A549 (cell line): ENCODE measurements around the gene SREBF1. TPM values are rescaled to one million over a fixed set of nuclear protein-coding genes. Genes with fewer than 3 reads are reported as not detected.

Source experiments
- ATAC-seq, 2 experiments: fragments of 200-7000 bp in 1 of 2; fragments of >200 bp in 1 of 2; cut with Nextera tagmentation in 1 of 2; cut with Tn5 transposase in 1 of 2; 3 replicates each; pipeline versions ENCODE4 v1.8.0 to v1.9.1; 2018 to 2020; ENCODE audit warnings: mild to moderate bottlenecking in 1 of 2, moderate library complexity in 1 of 2
- CTCF ChIA-PET: fragments of 300-600 bp; sonication (Branson Sonifier 250); formaldehyde crosslinking; extraction: SDS; loops from one replicate; lab custom pipeline; 2021; ENCODE audit warnings: antibody characterized with exemption, inconsistent platforms; lab: Yijun Ruan, JAX
- POLR2A ChIA-PET: fragments of 350-600 bp; formaldehyde crosslinking; extraction: SDS; loops from one replicate; lab custom pipeline; 2021; ENCODE audit warnings: antibody characterized with exemption, inconsistent platforms; lab: Yijun Ruan, JAX
- DNase-seq, 2 experiments: peaks; one replicate each; pipeline versions ENCODE4 v3.0.0 to v3.0.0-alpha.2; 2011 to 2016; ENCODE audit warnings: low read depth in 1 of 2, low spot score in 1 of 2
- FAIRE-seq: peaks from 2 replicates; lab custom pipeline; 2011; peaks lifted over from hg19 to GRCh38; lab: Jason Lieb, UNC
- H3K27ac ChIP-seq, 2 experiments: fragments of >200 bp; sonication (Bioruptor Twin); formaldehyde crosslinking; 3 replicates each; pipeline ENCODE4 v1.5.1; 2016 to 2017
- H3K4me1 ChIP-seq: fragments of >200 bp; sonication (Bioruptor Twin); formaldehyde crosslinking; 3 replicates; pipeline ENCODE4 v1.6.1; 2016
- H3K4me2 ChIP-seq: fragments of >200 bp; sonication (Bioruptor Twin); formaldehyde crosslinking; 3 replicates; pipeline ENCODE4 v1.6.1; 2016
- H3K4me3 ChIP-seq: fragments of >200 bp; sonication (Bioruptor Twin); formaldehyde crosslinking; 3 replicates; pipeline ENCODE4 v1.5.1; 2016
- H3K9me3 ChIP-seq: fragments of >200 bp; sonication (Bioruptor Twin); formaldehyde crosslinking; 3 replicates; pipeline ENCODE4 v1.6.1; 2016
- BHLHE40 ChIP-seq: IDR thresholded peaks from 2 replicates; pipeline ENCODE4 v1.6.1; 2012; ENCODE audit warnings: low read depth, low read length, inconsistent platforms
- CBX8 ChIP-seq: fragments of 200-600 bp; sonication (generic); IDR thresholded peaks from 2 replicates; pipeline ENCODE4 v1.6.1; 2016
- CEBPB ChIP-seq, 2 experiments: fragments of >200 bp in 1 of 2; sonication (Bioruptor Twin) in 1 of 2; formaldehyde crosslinking in 1 of 2; IDR thresholded peaks; 2 replicates each; pipeline ENCODE4 v1.6.1; 2012 to 2016
- CHD2 ChIP-seq: fragments of 150-350 bp; IDR thresholded peaks from 2 replicates; pipeline ENCODE4 v1.6.1; 2014; ENCODE audit warnings: low read length; ENCODE audit not compliant: partially characterized antibody
- CTCF ChIP-seq: fragments of >200 bp; sonication (Bioruptor Twin); formaldehyde crosslinking; IDR thresholded peaks from 3 replicates; pipeline ENCODE4 v1.5.1; 2016
- FOSL2 ChIP-seq, 2 experiments: fragments of 450-650 bp in 1 of 2; fragments of >200 bp in 1 of 2; sonication (Bioruptor Twin) in 1 of 2; formaldehyde crosslinking; IDR thresholded peaks; 2 replicates each; pipeline versions ENCODE4 v1.5.0 to v1.6.1; 2016 to 2020; ENCODE audit warnings: mild to moderate bottlenecking in 1 of 2, moderate library complexity in 1 of 2
- GATA3 ChIP-seq: IDR thresholded peaks from 2 replicates; pipeline ENCODE4 v1.6.1; 2012; ENCODE audit warnings: borderline replicate concordance
- HOXB13 ChIP-seq: fragments of 250-450 bp; sonication (Bioruptor Pico); IDR thresholded peaks from 2 replicates; pipeline ENCODE4 v1.5.0; 2020; ENCODE audit warnings: low read depth, mild to moderate bottlenecking, moderate library complexity
- JUNB ChIP-seq: fragments of >200 bp; sonication (Bioruptor Twin); formaldehyde crosslinking; IDR thresholded peaks from 2 replicates; pipeline ENCODE4 v1.6.1; 2016
- KDM1A ChIP-seq: fragments of 200-600 bp; sonication (generic); IDR thresholded peaks from 2 replicates; pipeline ENCODE4 v1.6.1; 2016; ENCODE audit warnings: low read depth, mild to moderate bottlenecking
- NFE2L2 ChIP-seq: fragments of 150-350 bp; conservative IDR thresholded peaks from 2 replicates; pipeline ENCODE4 v1.6.1; 2014; ENCODE audit warnings: low read length
- PHF8 ChIP-seq: fragments of 200-600 bp; sonication (generic); IDR thresholded peaks from 2 replicates; pipeline ENCODE4 v1.6.1; 2016; ENCODE audit warnings: low read depth, mild to moderate bottlenecking, antibody characterized with exemption, moderate library complexity, borderline replicate concordance
- POLR2A ChIP-seq: IDR thresholded peaks from 2 replicates; pipeline ENCODE4 v1.6.1; 2012; ENCODE audit warnings: mild to moderate bottlenecking, low read length
- POLR2AphosphoS2 ChIP-seq: conservative IDR thresholded peaks from 2 replicates; pipeline ENCODE4 v1.6.1; 2012; ENCODE audit warnings: low read length, improper control_type of control experiment, inconsistent platforms
- REST ChIP-seq: fragments of 200-600 bp; sonication (generic); IDR thresholded peaks from 2 replicates; pipeline ENCODE4 v1.6.1; 2016; ENCODE audit warnings: antibody characterized with exemption, mild to moderate bottlenecking, moderate library complexity
- SREBF2 ChIP-seq: fragments of 450-650 bp; IDR thresholded peaks from 2 replicates; pipeline ENCODE4 v1.6.1; 2014; ENCODE audit warnings: mild to moderate bottlenecking, moderate library complexity
- USF2 ChIP-seq: fragments of 450-650 bp; IDR thresholded peaks from 2 replicates; pipeline ENCODE4 v1.6.1; 2014; ENCODE audit warnings: antibody characterized with exemption
- ZFP36 ChIP-seq: fragments of 450-650 bp; IDR thresholded peaks from 2 replicates; pipeline ENCODE4 v1.6.1; 2014; ENCODE audit warnings: borderline replicate concordance; ENCODE audit not compliant: partially characterized antibody
- ZSCAN20 ChIP-seq: fragments of 250-450 bp; sonication (Bioruptor Pico); IDR thresholded peaks from 2 replicates; pipeline ENCODE4 v1.8.0; 2022; ENCODE audit warnings: mild to moderate bottlenecking, moderate library complexity
- WGBS: methylation state at CpG from one replicate; pipeline ENCODE4 v1.1.6; 2017; ENCODE audit errors: missing lambda C conversion rate; 5-methylcytosine and 5-hydroxymethylcytosine counted together
- polyA plus RNA-seq, 4 experiments: library from polyadenylated mRNA; depleted of rRNA in 3 of 4; stranded (reverse); fragments of >200 nt; fragmentation: RNase III in 1 of 4; extraction: RNeasy Plus Mini Kit Qiagen cat#74134 plus additional on column Dnase treatment in 1 of 4; gene quantifications; 2 replicates in 3 of 4; 3 replicates in 1 of 4; pipeline ENCODE4 v1.2.3, GENCODE V29; 2011 to 2017
- TF ChIP-seq, protein P1 (sequence below): IDR thresholded peaks from 2 replicates; pipeline ENCODE4 v1.6.1; 2012
- TF ChIP-seq, protein P2 (sequence below): fragments of 150-350 bp; IDR thresholded peaks from 2 replicates; pipeline ENCODE4 v1.6.1; 2014; ENCODE audit warnings: low read depth, mild to moderate bottlenecking, low read length

Gene SREBF1
- polyA plus RNA-seq, 2 of the 4 experiments (the other 2 are of a cell fraction): 47.4 to 159 TPM

DNA sequence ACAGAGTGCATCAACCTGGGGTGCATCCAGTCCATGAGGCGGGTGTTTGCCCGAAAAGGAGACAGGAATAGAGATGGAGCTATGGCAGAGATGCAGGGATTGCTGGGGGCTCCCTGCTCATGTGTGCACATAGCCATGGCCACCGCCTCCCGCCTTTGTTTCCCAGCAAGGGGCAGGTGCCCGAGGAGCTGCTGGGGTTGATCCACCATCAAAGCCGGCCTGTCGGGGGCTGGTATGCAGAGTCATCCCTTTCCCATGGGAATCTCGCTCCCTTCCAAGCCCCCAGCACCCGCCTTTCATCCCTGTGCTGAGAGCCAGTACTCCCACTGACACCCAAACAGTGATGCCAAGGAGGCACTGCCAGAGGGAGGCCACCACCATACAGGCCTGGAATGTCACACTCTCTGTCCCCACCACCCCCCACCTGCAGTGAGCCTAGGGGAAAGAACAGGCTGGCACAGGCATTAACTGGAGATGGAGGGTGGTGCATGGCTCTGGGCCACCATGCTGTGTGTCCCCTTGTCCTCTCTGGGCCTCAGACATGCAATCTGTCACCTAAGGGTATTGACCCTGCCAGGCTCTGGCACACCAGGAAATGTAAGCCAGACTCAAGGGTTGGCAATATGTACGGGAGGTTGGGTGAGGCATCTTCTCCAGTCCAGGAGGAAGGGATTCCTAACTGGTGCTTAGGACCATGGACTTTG, 65.1 kb downstream of the SREBF1 start:
- Histone ChIP-seq H3K4me2 (no peak overlapping the region), H3K27ac (0 out of 6 replicates have a peak overlapping the region, but pooled peaks of 1 of the 2 experiments have one; percentile 9), H3K9me3 (no peaks in the 10 kb centered on the region), H3K4me1 (peaks cover 41% of the 10 kb centered on the region), H3K4me3 (no peak overlapping the region)
- POLR2A ChIA-PET: no interaction called here
- CTCF ChIA-PET: interaction anchor here (0.6 to 10.0 kb wide), 8 partner anchors 9 to 93 kb away, joined by 3 to 55 read pairs (median 4); partner anchors contain the start of gene RAI1
- ATAC-seq (no peak), DNase-seq (no peak), FAIRE-seq (no peak)
- 92% methylated on average over 10 of the region's 10 CpGs for WGBS
- TF ChIP-seq ZFP36: peak; percentile 18
- TF ChIP-seq REST: no peak

GRCh38 chr17:17770632-17771044, 66.1 kb downstream of the SREBF1 start:
- Histone ChIP-seq H3K4me3 (no peak overlapping the region), H3K4me1 (peaks cover 47% of the 10 kb centered on the region), H3K9me3 (no peaks in the 10 kb centered on the region), H3K4me2 (no peak overlapping the region), H3K27ac (no peak overlapping the region)
- WGBS: 93% methylated on average over 13 of the region's 13 CpGs
- DNase-seq (no peak), ATAC-seq (no peak), FAIRE-seq (no peak)
- TF ChIP-seq POLR2AphosphoS2: no peak
- TF ChIP-seq FOSL2 (IDR thresholded peaks at IDR 0.05): no peak
- no peak for TF ChIP-seq FOSL2 (CRISPR knock-in tag; IDR thresholded peaks at IDR 0.05)
- TF ChIP-seq BHLHE40: no peak
- TF ChIP-seq HOXB13: no peak
- no peak for TF ChIP-seq GATA3
- TF ChIP-seq NFE2L2: no peak
- TF ChIP-seq, protein P1, sequence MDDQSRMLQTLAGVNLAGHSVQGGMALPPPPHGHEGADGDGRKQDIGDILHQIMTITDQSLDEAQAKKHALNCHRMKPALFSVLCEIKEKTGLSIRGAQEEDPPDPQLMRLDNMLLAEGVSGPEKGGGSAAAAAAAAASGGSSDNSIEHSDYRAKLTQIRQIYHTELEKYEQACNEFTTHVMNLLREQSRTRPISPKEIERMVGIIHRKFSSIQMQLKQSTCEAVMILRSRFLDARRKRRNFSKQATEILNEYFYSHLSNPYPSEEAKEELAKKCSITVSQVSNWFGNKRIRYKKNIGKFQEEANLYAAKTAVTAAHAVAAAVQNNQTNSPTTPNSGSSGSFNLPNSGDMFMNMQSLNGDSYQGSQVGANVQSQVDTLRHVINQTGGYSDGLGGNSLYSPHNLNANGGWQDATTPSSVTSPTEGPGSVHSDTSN: no peak
- TF ChIP-seq JUNB: no peak
- no peak for TF ChIP-seq USF2
- no peak for TF ChIP-seq CHD2
- ChIA-PET CTCF (interaction anchor here (0.8 to 10.0 kb wide), 4 partner anchors 14 to 92 kb away, joined by 3 to 55 read pairs (median 4); partner anchors contain the start of gene RAI1), POLR2A (no interaction called here)

- ATAC-seq: no peak
- 88% methylated on average over 24 of the region's 25 CpGs for WGBS
- TF ChIP-seq, protein P2, sequence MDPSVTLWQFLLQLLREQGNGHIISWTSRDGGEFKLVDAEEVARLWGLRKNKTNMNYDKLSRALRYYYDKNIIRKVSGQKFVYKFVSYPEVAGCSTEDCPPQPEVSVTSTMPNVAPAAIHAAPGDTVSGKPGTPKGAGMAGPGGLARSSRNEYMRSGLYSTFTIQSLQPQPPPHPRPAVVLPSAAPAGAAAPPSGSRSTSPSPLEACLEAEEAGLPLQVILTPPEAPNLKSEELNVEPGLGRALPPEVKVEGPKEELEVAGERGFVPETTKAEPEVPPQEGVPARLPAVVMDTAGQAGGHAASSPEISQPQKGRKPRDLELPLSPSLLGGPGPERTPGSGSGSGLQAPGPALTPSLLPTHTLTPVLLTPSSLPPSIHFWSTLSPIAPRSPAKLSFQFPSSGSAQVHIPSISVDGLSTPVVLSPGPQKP: no peak
- TF ChIP-seq PHF8 (no peak), ZSCAN20 (no peak), KDM1A (no peak), CEBPB (IDR thresholded peaks at IDR 0.05) (no peak), CBX8 (no peak), CTCF (no peak), POLR2A (no peak), SREBF2 (no peak)
- Histone ChIP-seq H3K4me1 (peaks cover 51% of the 10 kb centered on the region), H3K4me2 (no peak overlapping the region), H3K9me3 (no peaks in the 10 kb centered on the region), H3K27ac (no peak overlapping the region), H3K4me3 (no peak overlapping the region)
- no peak for DNase-seq
- POLR2A ChIA-PET: no interaction called here
- no peak for FAIRE-seq
- CTCF ChIA-PET: interaction anchor here (0.8 to 10.0 kb wide), 4 partner anchors 15 to 91 kb away, joined by 3 to 55 read pairs (median 4); partner anchors contain the start of gene RAI1
Measured at GRCh38 chr17:17769869-17770631, 66.7 kb downstream of the SREBF1 start.
